Coronary artery (tissue), 2 donors: ENCODE measurements around the gene IFNE.
"Not testable (repeated sequence)": the region's sequence is repeated elsewhere in the genome, so short reads cannot be mapped to it uniquely, and the experiment has no call there.

Source experiments
- DNase-seq: peaks from one replicate; pipeline ENCODE4 v3.0.0-alpha.2; 2017; ENCODE audit warnings: low spot score
- H3K27ac ChIP-seq, 2 donors: fragments of 200-600 bp; sonication (generic); one replicate each; pipeline ENCODE4 v1.5.1; 2016 to 2019
- H3K4me3 ChIP-seq: fragments of 200-600 bp; sonication (generic); 2 replicates; pipeline ENCODE4 v1.5.1; 2016; ENCODE audit warnings: mild to moderate bottlenecking, moderate library complexity
- TF ChIP-seq, protein P1 (sequence below): fragments of 200-600 bp; sonication (generic); IDR thresholded peaks from one replicate; pipeline ENCODE4 v1.5.1; 2019; ENCODE audit warnings: antibody characterized with exemption

The IFNE gene

DNA sequence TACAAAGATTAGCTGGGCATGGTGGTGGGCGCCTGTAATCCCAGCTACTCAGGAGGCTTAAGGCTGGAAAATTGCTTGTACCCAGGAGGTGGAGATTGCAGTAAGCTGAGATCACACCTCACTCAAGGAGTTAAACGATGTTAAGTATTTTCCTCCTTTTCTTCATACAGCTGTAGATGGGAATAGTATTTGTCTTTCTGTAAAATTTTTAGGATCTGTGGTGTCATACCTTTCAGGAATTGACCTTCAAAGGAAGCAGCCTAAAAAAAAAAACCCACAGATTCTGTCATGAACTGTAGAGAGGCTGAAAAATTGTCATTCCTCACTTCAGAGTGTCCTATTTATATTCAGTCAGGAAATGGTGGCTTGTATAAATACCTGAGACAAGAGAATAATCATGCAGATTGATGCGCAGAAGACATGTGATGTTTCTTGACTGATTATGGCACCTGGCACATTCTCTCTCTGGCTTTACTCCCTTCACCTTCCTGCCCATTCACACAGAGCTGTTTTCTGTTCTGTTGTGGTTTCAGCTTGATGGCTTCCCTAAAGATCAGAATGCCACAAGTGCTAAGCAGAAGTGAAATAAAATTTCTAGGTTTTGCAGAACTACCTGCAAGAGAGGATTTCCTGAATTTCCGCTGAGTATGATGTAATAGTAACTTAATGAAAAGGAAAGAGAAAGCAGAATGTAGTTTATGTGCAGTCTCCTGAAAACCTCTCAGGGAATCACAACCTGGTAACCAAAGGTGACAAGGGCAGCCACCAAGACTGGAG is 38.1 kb downstream of the IFNE start:
- DNase-seq, result no peak
- TF ChIP-seq, protein P1, sequence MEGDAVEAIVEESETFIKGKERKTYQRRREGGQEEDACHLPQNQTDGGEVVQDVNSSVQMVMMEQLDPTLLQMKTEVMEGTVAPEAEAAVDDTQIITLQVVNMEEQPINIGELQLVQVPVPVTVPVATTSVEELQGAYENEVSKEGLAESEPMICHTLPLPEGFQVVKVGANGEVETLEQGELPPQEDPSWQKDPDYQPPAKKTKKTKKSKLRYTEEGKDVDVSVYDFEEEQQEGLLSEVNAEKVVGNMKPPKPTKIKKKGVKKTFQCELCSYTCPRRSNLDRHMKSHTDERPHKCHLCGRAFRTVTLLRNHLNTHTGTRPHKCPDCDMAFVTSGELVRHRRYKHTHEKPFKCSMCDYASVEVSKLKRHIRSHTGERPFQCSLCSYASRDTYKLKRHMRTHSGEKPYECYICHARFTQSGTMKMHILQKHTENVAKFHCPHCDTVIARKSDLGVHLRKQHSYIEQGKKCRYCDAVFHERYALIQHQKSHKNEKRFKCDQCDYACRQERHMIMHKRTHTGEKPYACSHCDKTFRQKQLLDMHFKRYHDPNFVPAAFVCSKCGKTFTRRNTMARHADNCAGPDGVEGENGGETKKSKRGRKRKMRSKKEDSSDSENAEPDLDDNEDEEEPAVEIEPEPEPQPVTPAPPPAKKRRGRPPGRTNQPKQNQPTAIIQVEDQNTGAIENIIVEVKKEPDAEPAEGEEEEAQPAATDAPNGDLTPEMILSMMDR, result no peak
- no peak overlapping the region for H3K27ac ChIP-seq

GRCh38 chr9:21440139-21440538 is 42.0 kb downstream of the IFNE start, which contains the start of gene IFNA1:
TSS of gene IFNA1 (plus strand) at chr9:21440439. CDS start at chr9:21440508, 69 bp downstream.
- TF ChIP-seq, protein P1, result no peak
- no peak within 1 kb of the TSS for H3K27ac ChIP-seq
- no peak for DNase-seq
- no peak within 1 kb of the TSS for H3K4me3 ChIP-seq

More for the DNA sequence above, 38.1 kb downstream of the IFNE start:
- H3K4me3 ChIP-seq, result no peak overlapping the region

GRCh38 chr9:21435015-21435383 is 47.1 kb downstream of the IFNE start:
- DNase-seq, H3K27ac ChIP-seq, H3K4me3 ChIP-seq: not testable (repeated sequence)

DNA sequence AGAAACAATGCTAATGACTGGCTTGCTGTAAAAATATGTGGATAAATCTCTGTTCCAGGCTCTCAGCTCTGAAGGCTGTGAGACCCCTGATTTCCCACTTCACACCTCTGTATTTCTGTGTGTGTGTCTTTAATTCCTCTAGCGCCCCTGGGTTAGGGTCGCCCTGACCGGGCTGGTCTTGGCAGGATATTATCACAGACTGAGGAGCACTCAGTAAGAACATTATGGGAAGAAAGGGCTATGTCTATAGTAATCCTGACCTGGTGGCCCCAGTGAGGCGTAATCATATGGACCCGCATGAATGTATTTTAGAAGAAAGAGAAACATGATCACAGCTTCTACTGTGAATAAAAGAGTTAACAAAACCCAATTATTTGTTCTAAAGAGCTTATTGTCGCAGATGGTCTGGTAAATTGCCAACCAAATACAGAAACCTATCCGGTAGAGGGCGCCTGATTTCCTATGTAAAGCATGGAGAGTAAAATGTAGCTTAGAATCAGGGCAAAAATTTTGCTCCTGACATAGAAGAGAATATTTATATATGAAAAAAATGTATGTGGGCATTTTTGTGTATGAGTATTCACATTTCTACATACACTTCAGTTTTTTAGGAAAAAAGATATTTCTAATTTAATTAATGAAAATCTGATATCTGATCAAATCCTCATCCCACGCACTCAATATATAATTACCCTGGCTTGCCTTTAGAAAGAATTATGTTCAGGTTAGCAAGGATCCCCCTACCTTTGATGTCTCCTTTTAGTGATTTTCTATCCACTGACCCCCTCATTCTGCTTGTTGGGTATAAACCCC is 47.7 kb downstream of the IFNE start:
- no peak overlapping the region for H3K4me3 ChIP-seq
- TF ChIP-seq, protein P1, result no peak
- DNase-seq, result no peak
- H3K27ac ChIP-seq, result no peak overlapping the region

GRCh38 chr9:21432672-21433425 is 49.3 kb downstream of the IFNE start:
- Histone ChIP-seq H3K27ac (no peak overlapping the region), H3K4me3 (no peak overlapping the region)
- no peak for DNase-seq
- TF ChIP-seq, protein P1, result no peak
